ENCODE results near the gene CEACAM6. TPM values are rescaled to one million over a fixed set of nuclear protein-coding genes. Genes with fewer than 3 reads are reported as not detected.

Gene CEACAM6
- polyA plus RNA-seq, 4 donors: 8.5 to 45.8 (median 19.6) TPM

DNA sequence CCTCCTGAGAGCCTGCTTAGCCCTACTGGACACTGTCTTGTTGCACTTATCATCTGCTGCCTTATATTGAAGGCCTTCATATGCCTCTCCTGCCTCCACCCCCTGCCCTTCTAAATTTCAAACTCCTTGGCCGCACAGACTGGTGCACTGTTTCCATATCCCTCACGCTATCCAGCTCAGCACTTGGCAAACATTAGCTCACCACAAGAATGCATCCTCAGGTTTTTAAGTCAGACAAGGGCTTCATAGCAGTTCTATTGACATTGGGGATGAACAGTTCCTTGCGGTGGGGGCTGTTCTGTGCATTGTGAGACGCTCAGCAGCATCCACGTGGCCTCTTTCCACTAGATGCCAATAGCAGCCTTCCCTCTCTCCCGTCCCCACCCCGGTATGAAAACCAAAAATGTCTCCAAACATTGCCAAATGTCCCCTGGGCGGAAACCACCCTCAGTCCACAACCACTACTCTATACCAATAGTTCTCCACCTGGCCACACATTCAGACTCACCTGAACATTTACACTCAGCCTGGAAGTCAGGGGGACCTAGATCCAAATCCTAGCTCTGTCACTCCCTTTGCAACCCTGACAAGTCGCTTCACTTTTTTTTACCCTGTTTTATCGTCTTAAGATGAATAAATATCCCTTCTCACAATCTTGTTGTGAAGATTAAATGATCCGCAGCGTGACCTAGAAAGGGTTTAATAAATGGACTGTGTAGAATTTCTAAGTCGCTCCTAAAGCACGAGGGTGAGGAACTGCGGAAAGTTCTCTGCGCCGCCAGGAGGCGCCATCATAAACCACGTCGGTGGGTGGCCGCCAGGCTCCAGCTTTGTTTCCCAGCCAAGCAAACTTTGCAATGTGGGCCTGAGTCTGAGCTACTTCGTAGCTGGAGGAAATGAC lies 37.4 kb downstream of the CEACAM6 start:
- Histone ChIP-seq H3K27me3 (ENCODE audit: control insufficient read depth in 3 of 3, insufficient read depth in 3 of 3, low read length in 3 of 3) (peaks cover 0 to 13% (median 3%) of the 10 kb centered on the region in 3 donors), H3K4me3 (ENCODE audit: low read depth in 1 of 3, low read length in 3 of 3) (no peak overlapping the region), H3K9me3 (ENCODE audit: control insufficient read depth in 2 of 2, insufficient read depth in 1 of 2, low read depth in 1 of 2, low read length in 1 of 2) (no peaks in the 10 kb centered on the region), H3K36me3 (ENCODE audit: control insufficient read depth in 3 of 3, insufficient read depth in 2 of 3, low read depth in 1 of 3, low read length in 3 of 3) (no peaks in the 10 kb centered on the region), H3K27ac (ENCODE audit: low read depth in 1 of 3, low read length in 2 of 3) (no peak overlapping the region), H3K4me1 (ENCODE audit: control insufficient read depth in 3 of 3, insufficient read depth in 2 of 3, low read depth in 1 of 3, low read length in 2 of 3) (no peaks in the 10 kb centered on the region)
- WGBS, 3 donors: 23 to 28% (median 27%) methylated on average over 22 of the region's 22 CpGs
- peak; percentile 52 to 68 for DNase-seq
- FAIRE-seq: no peak

DNA sequence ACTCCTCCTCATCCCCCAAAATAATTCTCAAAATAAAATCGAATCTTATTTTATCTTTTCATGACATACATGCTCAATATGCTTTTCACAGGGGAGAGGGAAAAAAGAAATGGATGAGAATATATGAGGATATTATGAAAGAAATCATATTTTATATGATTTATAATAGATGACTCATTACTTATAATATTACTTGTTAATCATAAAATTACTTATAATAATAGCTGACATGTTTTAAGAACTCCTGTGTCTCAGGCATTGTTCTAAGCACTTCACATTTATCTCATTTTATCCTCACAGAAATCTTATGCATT lies 38.0 kb downstream of the CEACAM6 start:
- WGBS, 3 donors: 0 to 1% (median 0%) methylated on average over 1 of the region's 1 CpG
- DNase-seq: no peak

DNA sequence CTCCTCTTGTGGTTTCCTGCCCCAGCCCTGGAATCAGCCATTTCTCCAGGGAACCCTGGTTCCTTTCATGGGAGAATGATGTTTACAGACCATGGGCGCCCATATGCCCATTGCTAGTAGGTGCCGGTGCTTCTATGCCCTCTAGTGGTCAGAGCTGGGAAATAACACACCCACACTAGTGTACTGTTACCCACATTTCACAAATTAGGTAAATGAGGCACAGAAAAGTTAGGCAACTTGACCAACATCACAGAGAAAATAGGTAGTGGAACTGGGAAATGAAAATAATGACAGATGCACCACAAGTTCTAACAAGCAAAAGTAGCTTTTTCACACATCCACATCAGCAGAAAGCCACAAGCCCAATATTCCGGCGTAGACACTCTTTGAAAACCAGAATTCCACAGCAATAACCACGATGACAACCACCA lies 39.7 kb downstream of the CEACAM6 start:
- WGBS, 3 donors: 38 to 40% (median 38%) methylated on average over 5 of the region's 5 CpGs
- H3K4me3 ChIP-seq (ENCODE audit: low read depth in 1 of 3, low read length in 3 of 3): no peak overlapping the region
- DNase-seq (peak; percentile 54 to 59), FAIRE-seq (no peak)
- peaks cover 0 to 14% (median 3%) of the 10 kb centered on the region in 3 donors for H3K27me3 ChIP-seq (ENCODE audit: control insufficient read depth in 3 of 3, insufficient read depth in 3 of 3, low read length in 3 of 3)
- no peaks in the 10 kb centered on the region for H3K9me3 ChIP-seq (ENCODE audit: control insufficient read depth in 2 of 2, insufficient read depth in 1 of 2, low read depth in 1 of 2, low read length in 1 of 2)
- no peak overlapping the region for H3K27ac ChIP-seq (ENCODE audit: low read depth in 1 of 3, low read length in 2 of 3)
- no peaks in the 10 kb centered on the region for H3K4me1 ChIP-seq (ENCODE audit: control insufficient read depth in 3 of 3, insufficient read depth in 2 of 3, low read depth in 1 of 3, low read length in 2 of 3)
- H3K36me3 ChIP-seq (ENCODE audit: control insufficient read depth in 3 of 3, insufficient read depth in 2 of 3, low read depth in 1 of 3, low read length in 3 of 3): no peaks in the 10 kb centered on the region

More for the DNA sequence above, 38.0 kb downstream of the CEACAM6 start:
- no peak for FAIRE-seq
- Histone ChIP-seq H3K4me1 (ENCODE audit: control insufficient read depth in 3 of 3, insufficient read depth in 2 of 3, low read depth in 1 of 3, low read length in 2 of 3) (no peaks in the 10 kb centered on the region), H3K27me3 (ENCODE audit: control insufficient read depth in 3 of 3, insufficient read depth in 3 of 3, low read length in 3 of 3) (peaks cover 0 to 13% (median 3%) of the 10 kb centered on the region in 3 donors), H3K36me3 (ENCODE audit: control insufficient read depth in 3 of 3, insufficient read depth in 2 of 3, low read depth in 1 of 3, low read length in 3 of 3) (no peaks in the 10 kb centered on the region), H3K4me3 (ENCODE audit: low read depth in 1 of 3, low read length in 3 of 3) (no peak overlapping the region), H3K27ac (ENCODE audit: low read depth in 1 of 3, low read length in 2 of 3) (no peak overlapping the region), H3K9me3 (ENCODE audit: control insufficient read depth in 2 of 2, insufficient read depth in 1 of 2, low read depth in 1 of 2, low read length in 1 of 2) (no peaks in the 10 kb centered on the region)

DNA sequence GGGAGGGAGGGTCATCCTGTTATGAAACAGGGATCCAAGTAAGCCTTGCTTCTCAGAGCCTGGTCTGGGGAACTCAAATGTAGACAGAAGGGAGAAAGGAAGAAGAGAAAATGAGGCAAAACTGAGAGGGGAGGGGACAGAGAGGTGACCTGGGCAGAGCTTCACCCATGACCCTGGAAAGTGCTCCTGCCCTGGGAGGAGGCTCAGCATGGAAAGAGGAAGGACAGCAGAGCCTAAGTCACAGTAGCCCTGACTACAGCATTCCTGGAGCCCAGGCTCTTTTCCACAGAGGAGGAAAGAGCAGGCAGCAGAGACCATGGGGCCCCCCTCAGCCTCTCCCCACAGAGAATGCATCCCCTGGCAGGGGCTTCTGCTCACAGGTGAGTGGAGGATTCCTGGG lies 41.0 kb downstream of the CEACAM6 start, which contains the start of gene CEACAM3:
TSS of gene CEACAM3 (plus strand) at position 226 of the 400 bp plus-strand sequence. CDS start at position 317, 91 bp downstream.
- Histone ChIP-seq H3K27ac (ENCODE audit: low read depth in 1 of 3, low read length in 2 of 3) (no peak within 1 kb of the TSS), H3K4me3 (ENCODE audit: low read depth in 1 of 3, low read length in 3 of 3) (no peak within 1 kb of the TSS), H3K4me1 (ENCODE audit: control insufficient read depth in 3 of 3, insufficient read depth in 2 of 3, low read depth in 1 of 3, low read length in 2 of 3) (no peaks in the 10 kb centered on the region), H3K36me3 (ENCODE audit: control insufficient read depth in 3 of 3, insufficient read depth in 2 of 3, low read depth in 1 of 3, low read length in 3 of 3) (no peaks in the 10 kb centered on the region), H3K9me3 (ENCODE audit: control insufficient read depth in 2 of 2, insufficient read depth in 1 of 2, low read depth in 1 of 2, low read length in 1 of 2) (no peaks in the 10 kb centered on the region), H3K27me3 (ENCODE audit: control insufficient read depth in 3 of 3, insufficient read depth in 3 of 3, low read length in 3 of 3) (peaks cover 0 to 14% (median 3%) of the 10 kb centered on the region in 3 donors)
- DNase-seq: no peak
- no peak for FAIRE-seq

DNA sequence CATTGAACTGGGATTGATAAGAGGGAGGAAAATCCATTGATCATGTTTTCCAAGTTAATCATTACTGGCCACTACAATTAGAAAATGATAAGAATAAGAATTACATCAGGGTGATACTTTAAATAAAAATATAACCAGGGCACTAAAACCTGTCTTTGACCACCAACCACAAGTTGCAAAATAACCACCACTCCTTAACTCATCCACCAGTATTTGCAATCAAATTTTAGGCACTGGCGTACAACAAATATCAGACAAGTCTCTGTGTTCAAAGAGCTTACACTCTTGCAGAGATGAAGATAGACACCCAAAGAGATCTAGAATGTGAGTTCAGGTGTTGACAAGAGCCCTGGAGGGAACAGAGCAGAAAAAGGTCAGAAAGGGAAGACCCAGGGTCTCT lies 41.6 kb downstream of the CEACAM6 start:
- no peak overlapping the region for H3K27ac ChIP-seq (ENCODE audit: low read depth in 1 of 3, low read length in 2 of 3)
- H3K4me3 ChIP-seq (ENCODE audit: low read depth in 1 of 3, low read length in 3 of 3): no peak overlapping the region
- WGBS, 3 donors: 71 to 78% (median 78%) methylated on average over 1 of the region's 1 CpG
- H3K27me3 ChIP-seq (ENCODE audit: control insufficient read depth in 3 of 3, insufficient read depth in 3 of 3, low read length in 3 of 3): peaks cover 0 to 14% (median 3%) of the 10 kb centered on the region in 3 donors
- H3K36me3 ChIP-seq (ENCODE audit: control insufficient read depth in 3 of 3, insufficient read depth in 2 of 3, low read depth in 1 of 3, low read length in 3 of 3): no peaks in the 10 kb centered on the region
- no peaks in the 10 kb centered on the region for H3K9me3 ChIP-seq (ENCODE audit: control insufficient read depth in 2 of 2, insufficient read depth in 1 of 2, low read depth in 1 of 2, low read length in 1 of 2)
- no peak for FAIRE-seq
- H3K4me1 ChIP-seq (ENCODE audit: control insufficient read depth in 3 of 3, insufficient read depth in 2 of 3, low read depth in 1 of 3, low read length in 2 of 3): no peaks in the 10 kb centered on the region
- DNase-seq: no peak

DNA sequence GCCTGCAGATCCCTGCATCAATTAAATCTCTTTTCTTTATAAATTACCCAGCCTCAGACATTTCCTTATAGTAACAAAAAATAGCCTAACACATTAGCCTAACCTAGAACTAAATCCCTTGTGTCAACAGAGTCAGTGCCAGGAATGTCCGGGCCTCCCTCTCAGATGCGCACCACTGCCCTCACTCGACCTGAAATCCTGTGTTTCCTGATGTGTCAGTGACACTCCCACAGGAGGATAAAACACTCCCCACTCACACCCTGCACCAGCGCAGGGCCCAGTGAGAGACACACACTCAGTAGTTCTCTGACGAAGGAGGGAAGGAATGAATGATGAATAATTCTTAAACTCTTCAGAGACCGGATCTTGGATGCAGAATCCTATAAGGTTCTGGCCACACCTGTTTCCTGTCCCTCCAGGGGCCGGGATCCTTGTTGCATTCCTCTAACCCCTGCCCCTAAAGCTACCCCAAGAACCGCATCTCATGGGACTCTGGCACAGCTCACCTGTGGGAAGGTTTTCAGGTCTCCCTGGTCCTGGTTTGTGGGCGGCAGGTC lies 44.2 kb downstream of the CEACAM6 start:
- Histone ChIP-seq H3K27ac (ENCODE audit: low read depth in 1 of 3, low read length in 2 of 3) (no peak overlapping the region), H3K27me3 (ENCODE audit: control insufficient read depth in 3 of 3, insufficient read depth in 3 of 3, low read length in 3 of 3) (peaks cover 0 to 7% (median 0%) of the 10 kb centered on the region in 3 donors), H3K4me1 (ENCODE audit: control insufficient read depth in 3 of 3, insufficient read depth in 2 of 3, low read depth in 1 of 3, low read length in 2 of 3) (no peaks in the 10 kb centered on the region), H3K36me3 (ENCODE audit: control insufficient read depth in 3 of 3, insufficient read depth in 2 of 3, low read depth in 1 of 3, low read length in 3 of 3) (no peaks in the 10 kb centered on the region), H3K4me3 (ENCODE audit: low read depth in 1 of 3, low read length in 3 of 3) (no peak overlapping the region), H3K9me3 (ENCODE audit: control insufficient read depth in 2 of 2, insufficient read depth in 1 of 2, low read depth in 1 of 2, low read length in 1 of 2) (no peaks in the 10 kb centered on the region)
- DNase-seq (no peak), FAIRE-seq (no peak)
- WGBS, 3 donors: 44 to 65% (median 46%) methylated on average over 9 of the region's 9 CpGs

DNA sequence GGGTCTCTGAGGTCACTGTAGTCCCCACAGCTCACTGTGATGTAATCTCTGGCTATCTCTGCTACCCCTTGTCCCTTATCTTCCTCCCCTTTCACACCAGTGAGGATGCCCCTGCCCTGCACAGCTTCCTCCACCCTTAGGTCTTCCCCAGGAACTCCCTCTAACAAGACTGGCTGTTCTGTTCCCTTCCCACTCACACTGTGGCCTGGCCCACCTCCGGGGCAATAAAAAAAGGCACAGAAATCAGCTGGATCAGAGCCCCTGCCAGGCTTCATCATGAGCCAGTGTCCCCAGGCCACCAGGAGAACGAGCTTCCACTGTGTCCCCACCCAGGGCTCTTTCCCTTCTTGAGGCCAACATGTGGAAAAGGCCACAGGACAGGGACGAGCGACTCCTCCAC lies 45.7 kb downstream of the CEACAM6 start:
- Histone ChIP-seq H3K4me1 (ENCODE audit: control insufficient read depth in 3 of 3, insufficient read depth in 2 of 3, low read depth in 1 of 3, low read length in 2 of 3) (no peaks in the 10 kb centered on the region), H3K27ac (ENCODE audit: low read depth in 1 of 3, low read length in 2 of 3) (no peak overlapping the region), H3K4me3 (ENCODE audit: low read depth in 1 of 3, low read length in 3 of 3) (no peak overlapping the region), H3K27me3 (ENCODE audit: control insufficient read depth in 3 of 3, insufficient read depth in 3 of 3, low read length in 3 of 3) (peaks cover 0 to 7% (median 0%) of the 10 kb centered on the region in 3 donors), H3K36me3 (ENCODE audit: control insufficient read depth in 3 of 3, insufficient read depth in 2 of 3, low read depth in 1 of 3, low read length in 3 of 3) (no peaks in the 10 kb centered on the region), H3K9me3 (ENCODE audit: control insufficient read depth in 2 of 2, insufficient read depth in 1 of 2, low read depth in 1 of 2, low read length in 1 of 2) (no peaks in the 10 kb centered on the region)
- WGBS, 3 donors: 72 to 77% (median 76%) methylated on average over 4 of the region's 4 CpGs
- DNase-seq (no peak), FAIRE-seq (no peak)

DNA sequence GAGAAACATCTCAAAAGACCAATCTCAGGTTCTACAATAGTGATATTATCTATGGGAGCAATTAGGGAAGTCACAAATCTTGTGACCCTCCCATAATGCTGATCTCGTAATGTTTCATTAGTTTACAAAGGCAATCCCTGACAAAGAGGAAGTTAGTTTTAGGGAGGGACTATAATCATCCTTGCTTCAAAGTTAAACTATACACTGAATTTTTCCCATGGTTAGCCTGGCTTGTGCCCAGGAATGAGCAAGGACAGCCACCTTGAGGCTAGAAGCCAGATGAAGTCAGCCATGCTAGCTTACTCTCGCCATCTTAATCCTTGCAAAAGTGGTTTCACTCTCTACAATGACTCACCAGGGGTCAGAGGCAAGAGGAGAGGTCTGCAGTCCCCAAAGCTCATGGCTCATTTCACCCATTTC lies 46.5 kb downstream of the CEACAM6 start:
- DNase-seq (no peak), FAIRE-seq (no peak)
- H3K36me3 ChIP-seq (ENCODE audit: control insufficient read depth in 3 of 3, insufficient read depth in 2 of 3, low read depth in 1 of 3, low read length in 3 of 3): no peaks in the 10 kb centered on the region
- H3K27ac ChIP-seq (ENCODE audit: low read depth in 1 of 3, low read length in 2 of 3): peak overlapping the region in 1 of 3 donors; percentile 36
- 14 to 46% (median 45%) methylated on average over 2 of the region's 2 CpGs for WGBS, 3 donors
- no peaks in the 10 kb centered on the region for H3K4me1 ChIP-seq (ENCODE audit: control insufficient read depth in 3 of 3, insufficient read depth in 2 of 3, low read depth in 1 of 3, low read length in 2 of 3)
- H3K4me3 ChIP-seq (ENCODE audit: low read depth in 1 of 3, low read length in 3 of 3): no peak overlapping the region
- peaks cover 0 to 7% (median 0%) of the 10 kb centered on the region in 3 donors for H3K27me3 ChIP-seq (ENCODE audit: control insufficient read depth in 3 of 3, insufficient read depth in 3 of 3, low read length in 3 of 3)
- H3K9me3 ChIP-seq (ENCODE audit: control insufficient read depth in 2 of 2, insufficient read depth in 1 of 2, low read depth in 1 of 2, low read length in 1 of 2): no peaks in the 10 kb centered on the region
